IPS-18c (cell line): ENCODE results near the gene THRAP3.

Experiments
- H3K4me3 ChIP-seq: 2 replicates; pipeline ENCODE4 v1.7.0; 2013; ENCODE audit warnings: low read depth, mild to moderate bottlenecking, low read length, moderate library complexity; ENCODE audit not compliant: insufficient read depth
- H3K9me3 ChIP-seq: one replicate; pipeline ENCODE4 v1.6.1; 2013; ENCODE audit warnings: mild to moderate bottlenecking, low read length, moderate library complexity; ENCODE audit not compliant: control insufficient read depth, insufficient read depth

The THRAP3 gene

GRCh38 chr1:36276688-36277087 lies 52.4 kb downstream of the THRAP3 start:
- Histone ChIP-seq H3K9me3 (no peaks in the 10 kb centered on the region), H3K4me3 (no peak overlapping the region)

- Histone ChIP-seq H3K9me3 (no peaks in the 10 kb centered on the region), H3K4me3 (no peak overlapping the region)
Observed at GRCh38 chr1:36279110-36279788, 55.0 kb downstream of the THRAP3 start.

DNA sequence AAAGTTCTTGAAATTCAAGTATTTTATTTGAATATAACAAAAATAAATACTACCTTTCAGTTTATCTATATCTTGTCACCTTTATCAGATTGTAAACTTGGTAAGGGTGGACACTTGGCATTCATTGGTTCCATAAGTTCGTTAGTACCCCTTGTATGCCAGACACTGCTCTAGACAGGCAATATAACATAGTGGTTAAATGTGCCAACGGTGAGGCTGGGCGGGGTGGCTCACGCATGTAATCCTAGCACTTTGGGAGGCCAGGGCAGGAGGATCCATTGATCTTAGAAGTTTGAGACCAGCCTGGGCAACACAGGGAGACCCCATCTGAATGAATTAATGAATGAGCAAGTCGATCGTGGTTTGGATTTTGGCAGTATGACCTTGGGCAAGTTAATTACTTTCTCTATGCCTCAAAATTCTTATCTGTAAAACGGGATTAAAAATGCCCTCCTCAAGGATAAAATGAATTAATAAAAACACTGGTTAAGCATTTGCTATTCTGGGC lies 55.6 kb downstream of the THRAP3 start:
- H3K4me3 ChIP-seq: no peak overlapping the region

GRCh38 chr1:36284061-36284460 lies 59.8 kb downstream of the THRAP3 start:
- no peaks in the 10 kb centered on the region for H3K9me3 ChIP-seq
- no peak overlapping the region for H3K4me3 ChIP-seq

More for the DNA sequence above, 55.6 kb downstream of the THRAP3 start:
- H3K9me3 ChIP-seq: no peaks in the 10 kb centered on the region

DNA sequence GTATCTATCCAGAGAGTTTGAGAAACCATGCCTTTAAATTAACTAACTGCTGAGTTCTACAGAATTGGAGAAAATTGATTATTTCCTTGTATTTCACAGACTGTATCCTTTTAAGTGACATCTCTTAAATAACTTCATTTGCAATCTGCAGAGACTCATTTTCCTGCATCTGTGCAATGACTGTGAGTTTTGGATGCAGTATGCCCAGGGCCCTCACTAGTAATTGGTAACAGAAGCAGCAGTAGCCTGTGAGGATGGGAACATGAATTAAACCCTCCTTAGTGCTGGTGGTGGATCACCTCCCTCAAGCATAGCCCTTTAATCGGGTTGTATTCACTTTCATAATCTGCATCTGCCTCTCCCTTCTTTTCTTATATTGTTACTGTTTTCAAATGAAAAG lies 60.3 kb downstream of the THRAP3 start:
- H3K9me3 ChIP-seq: no peaks in the 10 kb centered on the region
- no peak overlapping the region for H3K4me3 ChIP-seq

- H3K4me3 ChIP-seq: no peak overlapping the region
- H3K9me3 ChIP-seq: no peaks in the 10 kb centered on the region
Observed at GRCh38 chr1:36285443-36286101, 61.3 kb downstream of the THRAP3 start.

GRCh38 chr1:36286802-36287201 lies 62.6 kb downstream of the THRAP3 start:
- Histone ChIP-seq H3K9me3 (no peaks in the 10 kb centered on the region), H3K4me3 (no peak overlapping the region)

DNA sequence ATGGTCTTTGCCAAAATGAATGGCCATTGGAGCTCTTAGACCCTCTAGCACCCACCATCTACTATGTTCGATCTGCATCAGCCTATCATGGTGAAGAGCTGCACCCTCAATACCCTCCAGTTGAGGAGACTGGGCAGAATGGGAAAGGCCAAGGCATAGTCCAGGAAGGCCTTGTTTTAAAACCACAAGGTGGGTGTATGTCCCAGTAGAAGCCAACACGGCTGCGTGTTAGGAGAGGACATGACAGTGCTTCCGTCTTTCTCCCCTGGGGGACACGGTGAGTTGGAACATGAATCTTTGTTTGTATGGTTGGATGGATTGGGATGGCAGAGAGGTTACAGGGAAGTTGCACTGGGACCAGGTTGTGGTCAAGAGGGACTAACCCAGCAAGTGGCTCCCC lies 63.4 kb downstream of the THRAP3 start:
- no peak overlapping the region for H3K4me3 ChIP-seq
- no peaks in the 10 kb centered on the region for H3K9me3 ChIP-seq

DNA sequence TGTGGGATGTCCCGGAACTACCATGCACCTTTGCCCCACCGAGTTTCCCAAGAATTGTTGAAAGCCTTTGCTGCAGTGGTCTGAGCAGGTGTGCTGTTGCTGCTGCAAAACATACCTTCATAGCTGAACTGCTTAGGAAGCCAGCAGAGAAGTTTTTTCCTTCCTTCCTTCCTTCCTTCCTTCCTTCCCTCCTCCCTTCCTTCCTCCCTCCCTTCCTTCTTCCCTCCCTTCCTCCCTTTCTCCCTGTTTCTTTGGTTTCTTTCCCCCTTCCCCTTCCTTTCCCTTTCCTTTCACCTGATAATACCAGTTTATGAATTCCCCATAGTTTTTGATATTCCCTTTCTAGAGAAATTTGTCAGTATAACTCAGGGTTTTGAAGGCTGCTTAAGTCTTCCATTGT lies 71.1 kb downstream of the THRAP3 start:
- H3K9me3 ChIP-seq: no peaks in the 10 kb centered on the region
- no peak overlapping the region for H3K4me3 ChIP-seq

- Histone ChIP-seq H3K9me3 (no peaks in the 10 kb centered on the region), H3K4me3 (no peak overlapping the region)
Observed at GRCh38 chr1:36297062-36297461, 72.8 kb downstream of the THRAP3 start.

DNA sequence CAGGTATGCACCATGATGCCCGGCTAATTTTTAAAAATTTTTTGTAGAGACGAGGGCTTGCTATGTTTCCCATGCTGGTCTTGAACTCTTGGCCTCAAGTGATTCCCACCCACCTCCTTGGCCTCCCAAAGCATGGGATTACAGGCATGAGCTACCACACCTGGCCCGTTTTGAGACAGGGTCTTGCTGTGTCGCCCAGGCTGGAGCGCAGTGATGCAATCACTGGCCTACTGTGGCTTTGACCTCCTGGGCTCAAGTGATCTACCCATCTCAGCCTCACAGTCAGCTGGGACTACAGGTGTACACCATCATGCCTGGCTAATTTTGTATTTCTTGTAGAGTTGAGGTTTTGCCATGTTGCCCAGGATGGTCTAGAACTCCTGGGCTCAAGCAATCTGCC lies 74.4 kb downstream of the THRAP3 start:
- Histone ChIP-seq H3K4me3 (no peak overlapping the region), H3K9me3 (no peaks in the 10 kb centered on the region)

DNA sequence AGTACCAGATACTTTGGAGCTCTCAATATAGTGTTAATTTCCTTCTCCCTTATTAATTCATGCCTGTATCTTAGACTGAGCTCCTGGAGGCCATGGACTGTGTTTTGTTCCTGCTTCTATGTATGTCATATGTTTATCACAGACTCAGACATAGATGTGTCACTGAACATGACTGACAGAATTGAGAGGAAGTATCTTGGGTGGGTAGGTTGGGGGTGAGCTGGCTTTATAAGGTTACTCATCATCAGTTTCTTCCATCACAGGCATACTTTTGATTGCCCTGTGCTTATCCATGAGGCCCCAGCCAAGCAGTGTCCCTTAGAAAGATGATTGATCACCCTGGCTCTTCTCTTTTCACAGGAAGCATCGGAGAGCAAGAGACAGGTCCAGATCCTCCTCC lies 76.3 kb downstream of the THRAP3 start:
- no peaks in the 10 kb centered on the region for H3K9me3 ChIP-seq
- H3K4me3 ChIP-seq: no peak overlapping the region

GRCh38 chr1:36301220-36301619 lies 77.0 kb downstream of the THRAP3 start:
- Histone ChIP-seq H3K4me3 (no peak overlapping the region), H3K9me3 (no peaks in the 10 kb centered on the region)

DNA sequence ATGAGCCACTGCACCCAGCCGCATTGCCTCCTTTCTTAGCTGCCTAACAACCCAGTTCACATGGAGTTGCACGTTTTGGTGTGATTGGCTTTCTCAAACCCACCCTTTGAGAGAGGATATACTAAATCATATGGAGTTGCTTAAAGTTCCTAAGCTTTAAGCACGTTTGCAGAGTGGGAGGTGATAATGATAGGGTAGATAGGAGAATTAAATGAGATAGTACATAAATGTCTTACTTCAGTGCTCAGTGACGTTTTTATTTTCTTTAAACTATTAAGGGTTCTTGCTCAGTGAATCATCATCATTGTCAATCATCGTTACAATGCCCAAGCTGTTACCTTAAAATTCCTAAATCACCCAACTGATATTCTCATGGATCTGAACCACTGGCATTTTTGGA lies 79.0 kb downstream of the THRAP3 start:
- Histone ChIP-seq H3K4me3 (no peak overlapping the region), H3K9me3 (no peaks in the 10 kb centered on the region)

DNA sequence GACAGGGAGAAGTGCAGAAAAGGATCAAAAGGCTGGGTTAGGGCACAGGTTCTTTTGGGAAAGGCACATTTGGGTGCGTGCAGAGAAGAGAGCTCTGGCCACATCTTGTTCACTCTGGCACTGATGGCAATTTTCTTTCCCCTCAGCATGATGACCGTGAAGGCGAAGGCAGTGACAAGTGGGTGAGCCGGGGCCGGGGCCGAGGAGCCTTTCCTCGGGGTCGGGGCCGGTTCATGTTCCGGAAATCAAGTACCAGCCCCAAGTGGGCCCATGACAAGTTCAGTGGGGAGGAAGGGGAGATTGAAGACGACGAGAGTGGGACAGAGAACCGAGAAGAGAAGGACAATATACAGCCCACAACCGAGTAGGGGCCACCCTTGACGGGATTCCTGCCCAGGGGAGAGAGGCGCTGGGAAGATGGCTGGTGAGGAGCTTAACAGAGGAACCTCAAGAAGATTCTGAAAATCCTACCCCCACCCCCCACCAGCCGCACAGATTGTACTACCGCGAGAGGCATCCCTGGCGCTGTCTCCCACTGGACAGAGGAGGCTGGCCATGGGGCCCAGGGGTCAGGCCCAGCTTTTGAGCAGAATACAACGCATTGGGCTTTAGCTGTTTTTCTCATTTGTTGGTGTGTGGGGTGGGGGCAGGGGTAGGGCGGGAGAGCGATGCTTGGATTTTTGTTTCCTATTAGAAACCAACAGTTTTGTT lies 79.6 kb downstream of the THRAP3 start:
- no peak overlapping the region for H3K4me3 ChIP-seq
- H3K9me3 ChIP-seq: no peaks in the 10 kb centered on the region

DNA sequence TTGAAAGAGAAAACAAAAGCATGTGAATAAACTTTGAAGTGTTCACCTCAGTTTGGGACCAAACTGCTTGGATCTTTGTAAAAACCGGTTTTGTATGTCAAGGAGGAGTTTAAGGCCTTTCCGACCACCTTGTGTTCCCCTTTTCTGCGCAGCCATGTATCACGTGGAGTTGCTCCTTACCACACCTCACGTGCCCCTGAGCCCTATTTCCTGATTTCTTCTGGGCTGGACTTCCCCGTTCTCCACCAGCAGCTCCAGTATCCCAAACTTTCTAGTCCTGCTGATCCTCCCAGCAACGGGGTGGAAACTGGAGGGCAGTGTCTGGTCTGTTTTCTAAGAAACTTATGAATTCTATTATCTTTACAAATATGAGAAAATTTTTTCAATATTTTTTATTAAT lies 80.3 kb downstream of the THRAP3 start:
- Histone ChIP-seq H3K9me3 (no peaks in the 10 kb centered on the region), H3K4me3 (no peak overlapping the region)

- Histone ChIP-seq H3K4me3 (peak overlapping the region; percentile 41), H3K9me3 (no peaks in the 10 kb centered on the region)
Observed at GRCh38 chr1:36304970-36305914, 81.0 kb downstream of the THRAP3 start.
